Activated CD4-positive, alpha-beta T cell treated with anti-CD3 and anti-CD28 coated beads, Interleukin-2, Interleukin-6, amounts not matched to agents 100 ng/mL and 50 ng/mL, durations not matched to agents 16 hours and 8 hours (primary cell): ENCODE results near the gene ITPR2.
"Not testable (repeated sequence)": the region's sequence is repeated elsewhere in the genome, so short reads cannot be mapped to it uniquely, and the experiment has no call there.

ENCODE experiments used
- DNase-seq: peaks from one replicate; pipeline ENCODE4 v3.0.0-alpha.2; 2020

The ITPR2 gene

DNA sequence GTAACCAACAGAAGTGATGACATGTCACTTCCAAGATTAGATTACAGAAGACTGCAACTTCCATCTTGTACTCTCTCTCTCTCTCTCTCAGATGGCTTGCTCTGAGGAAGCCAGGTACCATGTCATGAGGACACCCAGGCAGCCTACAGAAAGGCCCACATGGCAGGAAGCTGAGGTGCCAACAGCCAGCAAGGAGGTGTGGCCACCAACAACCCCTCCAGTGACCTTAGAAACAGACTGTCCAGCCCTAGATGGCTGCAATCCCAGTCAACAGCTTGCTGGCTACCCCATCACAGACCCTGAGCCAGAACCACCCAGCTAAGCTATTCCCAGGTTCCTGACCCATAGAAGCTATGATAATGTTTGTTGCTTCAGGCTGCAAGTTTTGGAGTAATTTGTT lies 178.4 kb downstream of the ITPR2 start:
- no peak for DNase-seq

DNA sequence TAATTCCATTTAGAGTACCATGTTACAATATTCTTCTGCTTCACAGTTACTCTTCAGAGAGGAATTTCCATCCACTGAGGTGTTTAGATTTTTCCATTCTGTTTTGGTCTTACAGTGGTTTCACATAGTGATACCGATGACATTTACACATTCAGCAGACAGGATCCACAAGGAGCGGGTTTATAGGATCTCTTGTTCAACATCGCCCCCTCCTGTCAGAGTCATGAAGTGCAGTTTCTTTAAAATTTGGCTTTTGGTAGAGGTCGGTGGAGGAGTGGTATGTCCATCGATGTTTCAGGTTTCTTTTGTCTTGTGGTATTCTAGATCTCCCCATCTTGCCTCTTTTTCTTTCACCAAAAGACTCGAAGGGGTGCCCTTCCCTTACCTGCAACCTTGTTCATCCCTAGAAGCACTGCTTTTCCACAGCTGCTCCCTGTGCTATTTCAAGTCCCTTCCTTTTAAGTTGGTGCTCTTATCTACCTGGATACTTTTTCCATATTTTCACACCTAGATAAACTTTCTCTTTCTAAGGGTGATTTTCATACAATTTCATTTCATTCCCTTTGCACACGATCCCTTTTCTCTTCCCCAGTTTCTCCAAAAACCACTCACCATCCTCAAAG lies 181.3 kb downstream of the ITPR2 start:
- peak; percentile 73 for DNase-seq

DNA sequence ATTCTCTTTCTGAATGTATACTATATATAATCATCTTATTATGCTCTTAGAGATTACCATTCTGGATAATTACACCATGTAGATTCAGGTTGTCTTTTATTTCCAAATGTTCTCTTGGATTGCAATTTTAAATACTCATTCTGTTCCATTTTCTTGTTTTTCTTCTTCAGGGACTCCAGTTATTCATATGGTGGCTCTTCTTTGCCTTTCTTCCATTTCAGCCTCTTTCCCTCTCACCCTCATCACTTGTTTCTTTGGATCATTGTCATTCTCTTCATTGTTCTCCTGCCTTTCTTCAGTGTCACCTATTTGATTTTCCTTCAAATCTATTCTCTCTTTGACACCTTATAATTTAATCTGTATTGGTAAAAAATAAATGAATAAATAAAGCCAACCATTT lies 182.0 kb downstream of the ITPR2 start:
- no peak for DNase-seq

DNA sequence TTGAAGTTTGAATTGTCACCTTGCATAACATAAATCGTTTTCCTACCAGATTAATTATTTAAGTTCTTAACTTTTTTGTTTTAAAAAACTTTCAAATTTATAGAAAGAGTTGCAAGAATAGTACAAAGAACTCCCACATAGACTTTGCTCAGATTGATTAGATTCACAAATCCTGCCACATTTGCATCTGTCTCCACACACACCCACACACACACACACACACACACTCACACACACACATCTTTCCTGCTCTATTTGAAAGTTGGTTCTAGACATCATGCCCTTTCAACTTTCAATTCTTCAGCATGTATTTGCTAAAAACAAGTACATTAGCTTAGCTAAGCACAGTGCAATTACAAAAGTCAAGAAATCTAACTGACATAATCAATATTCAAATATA lies 184.0 kb downstream of the ITPR2 start:
- DNase-seq, result no peak

DNA sequence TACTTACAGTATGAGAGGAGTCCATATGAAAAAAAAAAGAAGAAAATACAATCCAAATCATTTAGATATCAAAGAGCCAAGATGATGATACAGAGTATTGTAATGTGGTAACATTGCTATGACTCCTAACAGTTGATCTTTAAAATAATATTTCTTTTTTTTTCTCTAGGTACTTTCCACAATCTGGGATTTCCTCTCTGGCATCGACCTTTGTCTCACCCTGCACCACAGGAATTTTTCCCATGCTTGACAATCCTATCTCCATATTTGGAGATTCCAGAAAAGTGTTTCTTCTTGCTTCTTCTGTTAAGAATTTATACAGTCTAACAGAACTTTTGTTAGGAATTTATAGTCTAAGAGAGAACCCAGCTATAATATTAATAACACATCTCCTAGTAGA lies 184.4 kb downstream of the ITPR2 start:
- DNase-seq, result no peak

DNA sequence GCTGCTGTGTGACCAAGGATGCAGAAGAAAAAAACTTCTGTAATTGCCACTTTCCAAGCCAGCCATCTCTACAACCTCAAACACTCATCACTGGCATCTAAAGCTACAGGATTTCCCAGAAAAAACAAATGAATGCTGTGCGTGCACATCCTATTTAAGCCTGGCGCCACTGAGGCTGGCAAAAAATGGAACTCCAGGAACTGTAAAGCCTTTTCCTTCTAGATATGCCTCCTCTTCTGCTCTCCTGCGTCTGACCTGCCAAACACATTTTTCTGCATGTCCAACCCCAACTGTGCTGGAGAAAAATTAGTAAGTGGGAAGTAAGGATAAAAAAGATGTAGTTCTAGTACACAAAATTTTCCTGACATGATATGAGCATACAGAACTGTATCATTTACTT lies 184.9 kb downstream of the ITPR2 start:
- no peak for DNase-seq

DNA sequence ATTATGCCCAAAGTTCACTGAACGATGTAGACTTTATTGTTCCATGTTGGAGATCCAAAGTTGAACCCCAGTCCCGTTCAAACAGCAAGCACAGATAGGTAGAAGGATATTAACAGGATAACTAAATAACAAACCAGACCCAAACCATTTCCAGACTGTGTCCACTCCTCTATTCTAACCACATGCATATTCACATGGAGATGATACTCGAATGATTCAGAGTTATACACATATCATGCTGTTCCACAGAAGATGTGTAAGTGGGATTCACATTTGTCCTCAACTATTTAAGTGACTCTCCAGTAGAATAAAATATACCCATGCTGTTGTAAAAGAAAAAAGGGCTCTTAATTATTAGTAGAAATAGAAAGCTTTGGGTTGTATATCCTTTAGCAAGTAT lies 185.9 kb downstream of the ITPR2 start:
- no peak for DNase-seq

DNA sequence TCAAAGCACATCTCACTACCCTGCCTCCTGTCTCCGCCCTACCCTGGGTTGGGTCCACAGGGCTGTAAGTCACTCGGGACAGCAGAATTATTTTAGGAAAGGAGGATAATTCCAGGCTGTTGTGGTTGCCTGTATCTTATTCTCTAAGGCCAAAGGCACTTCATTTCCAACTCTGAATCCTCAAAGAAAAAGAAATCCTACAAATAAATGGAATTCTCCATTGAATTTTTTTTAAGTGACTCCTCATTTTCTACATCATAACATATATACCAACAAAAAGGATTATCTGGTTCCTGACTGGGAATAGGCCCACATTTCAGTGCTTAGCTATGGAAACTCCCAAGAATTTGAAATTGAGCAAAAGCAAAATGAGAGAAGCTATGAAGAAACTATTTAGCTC lies 186.4 kb downstream of the ITPR2 start:
- DNase-seq, result no peak

DNA sequence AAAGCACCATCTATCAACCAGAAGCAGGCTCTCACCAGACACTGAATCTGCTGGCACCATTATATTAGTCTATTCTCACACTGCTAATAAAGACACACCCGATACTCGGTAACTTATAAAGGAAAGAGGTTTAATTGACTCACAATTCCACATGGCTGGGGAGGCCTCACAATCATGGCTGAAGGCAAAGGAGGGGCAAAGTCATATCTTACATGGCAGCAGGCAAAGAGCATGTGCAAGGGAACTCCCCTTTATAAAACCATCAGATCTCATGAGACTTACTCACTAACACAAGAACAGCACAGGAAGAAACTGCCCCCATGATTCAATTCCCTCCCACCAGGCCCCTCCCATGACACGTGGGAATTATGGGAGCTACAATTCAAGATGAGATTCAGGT lies 188.6 kb downstream of the ITPR2 start:
- DNase-seq, result not testable (repeated sequence)

DNA sequence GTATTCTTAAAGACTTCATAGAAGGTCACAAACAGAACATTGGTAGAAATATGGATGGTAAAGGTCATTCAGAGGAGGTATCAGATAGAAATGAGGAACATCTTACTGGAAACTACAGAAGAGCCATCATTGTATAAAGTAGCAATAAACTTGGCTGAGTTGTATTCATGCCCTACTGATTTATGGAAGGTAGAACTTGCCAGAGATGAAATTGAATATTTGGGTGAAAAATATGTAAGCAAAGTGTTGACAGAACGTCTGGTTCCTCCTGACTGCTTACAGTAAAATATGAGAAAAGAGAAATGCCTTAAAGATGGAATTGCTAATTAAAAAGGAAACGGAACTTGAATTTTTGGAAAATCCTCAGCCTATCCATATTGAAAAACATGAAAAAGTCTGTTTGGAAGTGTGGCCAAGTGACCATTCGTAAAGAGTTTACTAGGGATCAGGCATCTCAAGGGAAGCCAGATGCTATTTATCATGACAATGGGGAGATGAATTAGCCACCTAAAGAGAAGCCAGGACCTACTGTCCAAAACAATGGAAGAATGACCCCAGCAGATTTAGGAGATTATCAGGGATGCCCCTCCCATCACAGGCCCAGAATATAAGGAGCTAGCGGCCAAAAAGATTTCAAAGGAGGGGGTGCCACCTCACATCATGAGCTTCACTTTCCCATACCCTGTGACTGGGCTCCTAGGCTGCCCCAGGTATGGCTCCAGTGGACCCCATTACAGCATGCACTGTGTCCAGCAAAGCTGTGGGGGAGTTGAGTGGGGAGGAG lies 189.3 kb downstream of the ITPR2 start:
- no peak for DNase-seq

DNA sequence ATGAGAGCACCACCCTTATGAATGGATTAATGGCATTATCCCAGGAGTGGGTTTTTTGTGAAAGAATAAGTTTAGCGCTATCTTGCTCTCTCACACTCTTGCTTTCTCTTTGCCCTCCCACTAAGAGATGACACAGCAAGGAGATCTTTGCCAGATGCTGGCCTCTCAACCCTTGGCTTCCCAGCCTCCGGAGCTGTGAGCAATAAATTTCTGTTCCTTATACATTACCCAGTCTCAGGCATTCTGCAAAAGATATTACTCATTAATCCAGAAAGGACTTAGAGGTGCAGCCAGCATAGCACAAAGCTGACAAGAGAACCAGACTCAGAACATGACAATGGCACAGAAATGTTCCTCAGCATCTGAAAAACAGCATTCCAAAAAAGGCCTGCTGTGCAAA lies 190.6 kb downstream of the ITPR2 start:
- no peak for DNase-seq

DNA sequence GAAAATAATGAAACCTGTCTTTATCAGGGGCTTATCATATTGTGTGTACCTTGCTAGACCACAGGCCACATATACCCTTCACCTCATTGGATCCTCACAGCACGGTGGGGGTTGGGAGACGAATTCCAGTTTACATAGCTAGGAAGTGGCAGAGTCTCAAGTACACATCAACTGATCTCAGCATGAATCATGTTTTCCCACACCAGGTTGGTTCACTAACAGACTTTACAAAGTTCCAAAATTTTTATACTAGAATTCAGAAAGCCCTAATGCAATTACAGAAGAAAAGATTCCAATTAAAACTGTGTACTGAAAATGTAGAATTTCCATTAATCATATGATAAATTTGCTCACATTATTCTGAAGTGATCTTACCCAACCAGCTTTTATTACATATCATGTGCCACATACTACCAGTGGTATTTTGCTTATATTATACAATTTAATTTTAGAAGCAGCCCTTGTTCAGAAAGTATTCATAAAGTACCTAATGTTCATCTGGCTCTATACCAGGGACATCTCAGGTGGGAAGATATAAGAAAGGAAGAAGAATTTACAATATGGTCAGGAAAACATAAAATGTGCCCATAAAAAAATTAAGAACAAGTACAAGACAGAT lies 196.2 kb downstream of the ITPR2 start:
- no peak for DNase-seq

DNA sequence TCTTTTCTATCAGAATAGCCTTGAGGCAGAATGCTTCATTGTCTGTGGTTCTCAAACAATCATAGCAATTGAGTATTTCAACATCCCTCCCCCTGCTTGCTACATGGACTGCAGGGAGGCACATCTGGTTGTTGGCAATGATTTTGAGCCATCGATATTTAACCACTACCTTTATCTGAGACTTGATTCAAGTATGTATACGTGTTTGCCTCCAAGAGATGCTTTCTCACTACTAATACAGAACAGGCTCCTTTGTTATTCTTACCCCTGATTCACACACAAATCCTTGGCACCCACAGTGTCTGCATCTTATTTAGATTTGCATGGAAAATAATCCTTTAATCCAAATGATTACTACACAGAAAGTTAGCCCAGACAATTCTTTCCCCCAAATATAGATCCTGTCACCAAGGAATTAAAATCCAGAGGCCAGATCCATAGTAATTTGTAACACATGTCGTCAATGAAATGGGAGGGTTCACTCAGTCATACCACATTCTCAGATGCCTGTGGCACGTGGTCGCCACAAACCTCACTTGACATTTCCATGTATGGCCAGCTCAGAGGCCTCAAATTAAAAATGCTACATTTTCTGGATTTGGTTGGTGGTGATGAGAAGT lies 199.3 kb downstream of the ITPR2 start:
- DNase-seq, result no peak

DNA sequence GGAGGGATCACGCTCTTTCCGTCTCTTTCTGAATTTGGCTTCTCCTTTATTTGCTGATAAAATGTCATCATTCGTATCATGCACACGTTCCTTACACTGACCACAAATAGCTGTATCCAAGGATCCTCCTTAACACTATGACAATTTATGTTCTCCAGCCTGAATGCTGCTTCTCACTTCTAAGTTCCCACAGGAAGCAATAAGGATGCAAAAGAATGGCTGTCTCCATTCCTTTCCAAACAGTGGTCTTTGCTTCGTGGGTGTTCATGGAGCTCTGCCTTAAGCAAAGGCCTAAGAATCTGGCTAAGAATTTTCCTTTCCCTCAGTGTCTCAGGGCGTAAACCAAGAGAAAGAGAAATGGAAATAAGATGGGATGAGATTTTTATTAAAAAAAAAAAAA lies 200.2 kb downstream of the ITPR2 start:
- DNase-seq, result no peak

DNA sequence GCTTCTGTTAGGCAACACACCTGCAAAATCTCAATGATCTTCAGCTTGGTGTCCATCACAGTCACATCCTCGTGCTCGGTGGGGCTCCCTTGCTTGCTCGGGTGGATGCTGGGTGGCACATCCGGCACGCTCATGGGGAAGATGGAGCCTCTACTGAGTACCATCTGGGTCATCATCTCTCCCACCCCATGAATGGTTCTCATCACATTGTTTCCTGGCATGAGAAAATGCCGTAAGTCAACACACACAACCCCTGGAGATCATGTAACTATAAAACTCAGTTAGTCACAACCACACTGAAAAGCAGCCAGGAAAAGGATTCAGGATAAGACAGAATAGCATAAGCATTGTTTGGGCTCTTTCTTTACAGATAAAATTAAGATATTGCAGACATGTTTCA lies 201.1 kb downstream of the ITPR2 start:
- no peak for DNase-seq

DNA sequence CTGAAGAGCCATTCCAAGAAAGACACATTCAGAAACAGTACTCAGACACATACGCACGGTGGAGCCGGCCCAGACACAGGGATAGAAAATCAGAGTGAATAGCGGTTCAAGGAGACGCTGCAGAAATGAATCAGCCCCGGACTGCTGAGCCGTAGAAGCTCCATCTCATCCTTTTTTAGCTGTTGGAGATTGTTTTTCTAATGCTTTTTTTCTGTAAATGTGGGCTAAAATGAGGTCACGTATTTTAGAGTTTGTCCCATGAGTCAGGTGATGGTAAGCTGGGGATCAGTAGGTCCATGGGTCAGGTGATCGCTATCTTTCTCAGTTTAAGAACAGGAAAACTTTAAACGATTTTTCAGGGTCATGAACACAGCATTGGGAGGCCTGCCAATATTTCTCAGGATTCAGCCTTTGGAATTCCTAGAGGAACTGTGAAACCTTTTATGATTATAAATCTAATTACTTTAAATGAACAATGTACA lies 202.4 kb downstream of the ITPR2 start:
- no peak for DNase-seq

DNA sequence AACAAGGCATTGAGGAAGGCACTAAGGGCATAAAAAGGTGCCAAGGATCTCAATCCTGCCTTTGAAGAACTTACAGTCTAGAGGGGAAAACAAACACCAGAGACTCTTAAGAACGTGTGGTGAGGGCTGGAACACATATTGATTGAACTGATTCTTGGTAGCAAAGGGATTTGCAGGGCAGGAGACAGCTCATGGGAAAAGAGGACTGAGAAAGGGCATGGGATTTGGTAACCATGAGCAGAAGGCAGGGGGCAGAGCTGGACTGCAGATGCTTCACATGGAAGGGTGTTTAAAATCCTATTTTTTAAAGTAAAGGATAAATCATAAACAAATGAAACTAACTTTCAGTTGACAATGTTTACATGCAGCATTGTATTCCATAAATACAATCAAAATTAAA lies 203.1 kb downstream of the ITPR2 start:
- DNase-seq, result no peak

DNA sequence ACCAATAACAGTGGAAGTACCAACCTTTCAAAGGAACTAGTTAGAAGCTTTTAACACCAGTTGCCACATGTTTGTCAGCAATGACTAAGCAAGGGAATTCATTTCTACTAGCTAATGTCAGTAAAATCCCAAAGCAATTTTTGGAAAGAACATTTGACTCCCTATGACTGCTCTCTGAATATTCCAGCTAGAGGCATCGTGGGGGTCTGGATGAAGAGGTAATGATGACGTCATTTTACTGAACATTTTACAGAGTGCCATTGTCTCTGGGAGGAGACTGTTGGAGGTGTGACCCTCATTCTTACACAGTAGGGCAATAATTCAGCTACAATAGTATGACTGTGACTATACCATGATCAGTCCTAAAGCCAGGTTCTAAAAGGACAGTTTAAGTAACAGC lies 204.8 kb downstream of the ITPR2 start:
- no peak for DNase-seq

DNA sequence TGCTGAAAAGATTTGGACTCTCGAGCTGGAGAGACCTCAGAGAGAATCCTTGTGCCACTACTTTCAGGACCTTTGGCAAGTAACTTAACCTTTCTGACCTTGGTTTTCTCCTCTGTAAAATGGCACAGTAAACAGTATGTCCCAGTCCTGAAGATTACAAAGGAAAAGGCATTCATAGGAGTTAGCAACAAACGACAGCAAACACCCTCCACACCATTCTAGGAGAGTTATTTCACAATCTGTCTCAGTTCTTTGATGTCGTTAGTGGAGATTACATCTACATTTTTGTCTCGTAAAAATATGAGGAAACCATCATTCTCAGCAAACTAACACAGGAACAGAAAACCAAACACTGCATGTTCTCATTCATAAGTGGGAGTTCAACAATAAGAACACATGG lies 205.7 kb downstream of the ITPR2 start:
- DNase-seq, result no peak

DNA sequence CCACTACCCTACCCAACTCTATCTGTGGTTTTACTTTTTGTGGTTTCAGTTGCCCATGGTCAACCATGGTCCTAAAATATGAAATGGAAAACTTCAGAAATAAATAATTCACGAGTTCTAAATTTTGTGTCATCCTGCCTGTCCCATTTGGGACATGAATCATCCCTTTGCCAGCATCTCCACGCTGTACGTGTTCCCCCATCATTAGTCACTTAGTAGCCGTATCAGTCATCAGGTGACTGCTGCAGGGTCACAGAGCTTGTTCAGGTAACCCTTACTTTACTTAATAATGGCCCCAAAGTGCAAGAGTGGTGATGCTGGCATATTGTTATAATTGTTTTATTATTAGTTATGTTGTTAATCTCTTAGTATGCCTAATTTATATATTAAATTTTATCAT lies 209.9 kb downstream of the ITPR2 start:
- DNase-seq, result peak; percentile 35

DNA sequence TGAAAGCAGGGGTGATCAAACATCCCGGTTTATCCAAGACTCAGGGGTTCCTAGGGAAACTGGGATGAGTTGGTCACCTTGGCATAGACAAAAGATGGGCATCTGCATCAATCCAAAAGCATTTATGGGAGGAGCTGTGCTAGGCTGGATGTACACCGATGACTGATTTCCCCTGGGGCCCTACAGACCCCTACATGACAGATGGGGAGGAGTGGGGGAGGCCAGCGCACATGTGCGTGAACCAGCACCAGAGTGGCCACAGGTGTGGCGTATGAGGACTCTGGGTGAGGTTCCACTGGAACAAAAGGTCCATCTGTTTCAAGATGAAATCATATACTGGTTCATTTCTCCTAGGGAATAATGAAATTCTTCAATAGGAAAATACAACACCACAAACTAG lies 210.4 kb downstream of the ITPR2 start:
- no peak for DNase-seq

DNA sequence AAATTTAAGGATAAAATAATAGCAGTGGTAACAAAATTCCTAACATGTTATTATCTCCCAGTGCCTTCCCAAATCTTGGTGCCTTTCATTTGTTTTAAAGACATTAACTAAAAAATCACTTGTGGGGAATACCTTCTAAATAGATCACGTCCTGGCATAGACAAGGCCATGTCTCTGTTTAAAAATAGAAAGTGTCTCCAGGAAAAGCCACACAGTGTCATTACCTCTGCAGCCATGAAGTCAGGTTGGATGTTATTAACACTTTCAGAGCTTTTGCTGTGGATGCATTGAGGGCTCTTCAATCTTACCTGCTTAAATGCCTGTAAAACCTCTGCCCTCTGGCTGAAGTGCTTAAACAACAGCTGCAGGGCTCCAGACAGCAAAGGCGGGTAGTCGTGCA lies 211.1 kb downstream of the ITPR2 start:
- no peak for DNase-seq

DNA sequence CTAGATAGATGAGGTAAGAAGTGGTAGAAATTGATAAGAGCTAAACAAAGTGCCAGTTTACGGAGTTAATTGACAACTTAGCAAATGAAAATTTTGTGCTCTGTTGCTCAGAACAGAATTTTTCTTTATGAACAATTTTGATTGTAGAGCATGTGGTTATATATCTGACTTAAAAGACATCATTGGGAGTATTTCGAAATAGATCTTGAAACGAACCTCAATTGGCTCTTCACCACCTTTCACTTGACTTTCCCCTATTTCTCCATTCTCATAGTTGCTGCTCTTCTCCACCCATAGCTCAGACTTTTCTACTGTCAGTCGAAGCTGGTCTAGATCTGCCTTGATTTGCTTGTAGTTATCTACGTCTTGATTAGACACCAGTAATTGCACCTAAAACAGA lies 212.1 kb downstream of the ITPR2 start:
- DNase-seq, result no peak

DNA sequence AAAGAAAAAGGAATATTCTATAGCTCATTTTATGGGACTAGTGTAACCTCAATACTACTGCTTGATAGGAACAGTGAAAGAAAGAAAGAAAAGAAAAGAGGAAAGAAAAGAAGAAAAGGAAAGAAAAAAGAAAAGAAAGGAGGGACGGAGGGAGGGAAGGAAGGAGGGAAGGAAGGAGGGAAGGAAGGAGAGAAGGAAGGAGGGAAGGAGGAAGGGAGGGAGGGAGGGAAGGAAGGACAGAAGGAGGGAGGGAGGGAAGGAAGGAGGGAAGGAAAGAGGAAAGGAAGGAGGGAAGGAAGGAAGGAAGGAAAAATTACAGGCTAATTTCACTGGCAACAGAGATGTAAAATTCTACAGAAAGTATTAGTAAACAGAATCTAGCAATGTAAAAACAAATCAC lies 215.5 kb downstream of the ITPR2 start:
- no peak for DNase-seq
